NCI-H2196 (cell line): ENCODE measurements around the gene ZMIZ1.
A peak's percentile ranks its signal among the peaks of the same experiment; 100 is the strongest.

Experiments
- DNase-seq: peaks from one replicate; lab custom pipeline; 2025; ENCODE audit not compliant: unreplicated experiment; lab: John Stamatoyannopoulos, UW

Gene ZMIZ1

DNA sequence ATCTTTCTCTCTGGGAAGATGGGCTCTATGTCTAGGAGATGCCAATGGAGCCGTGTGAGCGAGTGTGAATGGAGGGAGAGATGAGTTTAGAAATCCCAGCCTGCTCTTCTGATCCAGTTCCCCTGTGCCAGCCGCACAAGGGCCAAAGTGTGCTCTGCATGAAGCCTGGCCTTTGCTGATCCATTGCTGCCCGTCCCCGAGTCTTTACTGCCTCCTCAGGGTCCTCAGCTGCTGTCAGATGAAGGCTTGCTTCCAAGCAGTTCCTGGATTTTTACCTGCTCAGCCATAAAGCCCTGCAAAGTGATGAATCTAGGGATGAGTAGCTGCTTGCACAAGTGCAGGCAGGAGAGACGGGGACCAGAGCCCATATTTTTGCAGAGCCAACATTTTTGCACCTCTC is 115.9 kb downstream of the ZMIZ1 start:
- DNase-seq = no peak

DNA sequence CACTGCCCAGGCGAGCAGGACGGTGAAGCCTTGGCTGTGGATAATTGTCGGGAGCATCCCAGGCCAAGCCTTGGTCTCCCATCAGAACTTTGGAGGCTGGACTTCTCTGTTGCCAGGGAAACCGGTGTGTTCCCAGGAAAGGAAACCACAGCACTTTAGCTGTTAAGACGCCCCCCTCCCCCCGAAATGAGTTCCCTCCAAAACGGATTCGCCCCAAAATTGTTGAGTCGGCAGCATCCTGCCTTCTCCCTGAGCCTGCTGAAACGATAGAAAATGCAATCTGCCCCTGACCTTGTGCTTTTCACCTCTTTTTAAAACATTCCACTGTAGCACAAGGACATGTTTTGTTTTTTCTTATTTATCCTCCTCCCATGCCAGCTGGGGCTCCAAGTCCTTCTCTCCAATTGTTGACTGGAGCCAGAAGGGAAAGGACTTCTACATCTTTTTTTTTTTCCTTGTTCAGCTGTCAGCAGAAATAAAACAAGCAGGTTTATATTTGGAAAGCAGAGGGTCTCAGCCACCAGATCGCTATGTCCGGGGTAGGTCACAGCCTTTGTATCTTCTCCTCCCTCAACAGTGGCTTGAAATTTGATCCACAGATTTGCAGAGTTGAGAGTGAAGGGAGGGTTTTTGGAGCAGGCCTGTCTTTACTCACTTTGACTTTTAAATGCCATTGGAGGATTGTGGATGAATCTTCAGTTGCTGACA is 116.5 kb downstream of the ZMIZ1 start:
- no peak for DNase-seq

DNA sequence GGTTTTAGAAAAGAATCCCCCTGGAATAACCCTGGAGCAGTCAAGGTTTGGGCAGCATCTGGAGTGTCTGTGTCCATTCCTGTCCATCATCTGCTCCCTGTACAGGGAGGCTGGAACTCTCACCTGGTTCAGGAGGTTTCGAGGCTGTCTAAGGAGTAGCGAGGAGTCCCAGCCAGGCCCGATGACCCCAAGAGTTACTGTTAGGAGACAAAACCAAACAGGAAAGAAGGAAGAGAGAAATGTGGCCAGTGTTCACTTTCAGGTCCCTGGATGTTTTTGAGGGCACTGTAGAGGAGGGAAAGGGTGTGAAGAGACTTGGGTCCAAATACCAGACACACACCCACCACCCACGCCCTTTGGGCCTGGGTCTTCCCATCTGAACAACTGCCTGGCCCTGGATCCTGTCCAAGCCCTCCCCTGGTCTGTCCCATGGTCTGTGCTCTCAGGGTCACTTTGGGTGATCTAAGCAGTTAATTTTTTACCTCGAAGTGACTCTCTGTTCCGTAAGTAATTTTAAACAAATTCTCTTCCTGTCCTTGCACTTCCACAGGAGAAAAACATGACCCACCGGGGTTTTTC is 117.1 kb downstream of the ZMIZ1 start:
- DNase-seq = no peak

GRCh38 chr10:79186486-79187120 is 117.8 kb downstream of the ZMIZ1 start:
- DNase-seq = no peak

DNA sequence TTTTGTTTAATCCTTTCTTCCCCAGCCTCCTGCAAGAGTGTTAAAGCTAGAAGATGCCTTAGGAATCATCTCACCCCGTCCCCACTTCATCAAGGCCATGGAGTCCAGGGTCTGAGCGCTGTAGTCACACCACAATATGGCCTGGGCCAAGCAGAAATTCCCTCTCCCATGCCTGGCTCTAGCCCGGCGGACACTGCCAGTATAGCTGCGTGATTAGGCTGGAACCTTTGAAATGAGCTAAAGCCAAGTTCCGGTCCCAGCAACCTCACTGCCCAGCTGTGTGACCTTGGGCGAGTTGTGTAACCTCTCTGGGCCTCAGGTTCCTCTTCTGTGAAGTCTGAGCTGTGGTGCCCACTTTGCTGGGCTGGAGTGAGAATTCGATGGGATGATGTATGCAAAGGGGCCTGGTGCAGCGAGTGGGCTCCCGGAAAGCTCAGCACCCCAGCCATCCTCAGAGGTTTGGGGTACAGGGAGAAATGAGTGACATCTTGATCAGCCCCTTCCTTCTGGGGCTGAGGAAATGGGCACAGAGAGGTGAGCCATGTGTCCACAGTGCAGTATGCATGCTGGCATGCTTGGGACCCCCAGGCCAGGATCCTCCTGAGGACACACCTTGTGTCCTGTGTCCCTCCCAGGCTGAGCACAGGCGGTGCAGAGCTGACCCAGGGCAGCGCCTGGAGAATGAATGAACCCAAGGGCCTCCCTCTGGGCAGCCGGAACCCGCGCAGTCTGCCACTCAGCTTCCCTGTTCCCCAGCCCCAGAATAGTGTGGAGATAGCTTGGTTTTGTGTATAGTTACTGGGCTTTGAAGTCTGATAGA is 118.6 kb downstream of the ZMIZ1 start:
- no peak for DNase-seq

- DNase-seq = no peak
Observed at GRCh38 chr10:79188154-79188965, 119.6 kb downstream of the ZMIZ1 start.

- no peak for DNase-seq
Observed at GRCh38 chr10:79189181-79189580, 120.4 kb downstream of the ZMIZ1 start.

GRCh38 chr10:79189853-79190435 is 121.2 kb downstream of the ZMIZ1 start:
- DNase-seq = no peak

- no peak for DNase-seq
Observed at GRCh38 chr10:79190740-79191261, 122.0 kb downstream of the ZMIZ1 start.

DNA sequence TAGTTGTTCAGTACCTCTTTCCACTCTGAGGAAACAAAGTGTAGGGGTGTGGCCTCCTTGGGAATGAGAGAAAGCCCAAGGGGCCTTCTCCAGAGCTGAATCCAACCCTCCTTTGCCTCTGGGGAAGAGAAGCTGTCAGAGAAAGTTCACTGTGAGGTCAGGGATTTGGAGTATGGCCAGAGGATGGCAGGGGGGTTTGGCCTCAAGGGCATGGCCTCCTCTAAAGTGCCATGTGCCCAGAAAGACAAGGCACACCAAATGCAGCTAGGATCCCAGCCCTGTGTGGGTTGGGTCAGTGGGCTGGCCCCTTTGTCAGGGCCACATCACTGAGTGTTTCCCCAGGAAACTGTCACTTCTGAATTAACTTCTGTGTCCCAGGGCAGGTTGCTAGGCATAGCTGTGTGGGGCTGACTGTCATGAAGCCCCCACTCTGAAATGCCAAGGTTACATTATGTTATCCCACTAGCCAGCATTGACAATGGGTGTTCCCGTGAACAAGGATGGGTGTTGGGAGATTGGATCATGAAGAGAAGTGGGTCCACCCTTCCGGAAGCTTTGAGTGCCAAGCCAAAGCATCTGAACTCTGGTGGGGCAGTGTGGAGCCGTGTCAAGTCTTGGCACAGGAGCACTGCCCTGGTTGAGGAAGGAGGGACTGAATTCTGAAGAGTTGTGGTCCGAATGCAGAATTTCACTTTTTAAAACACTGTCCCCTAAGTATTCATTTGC is 123.3 kb downstream of the ZMIZ1 start:
- DNase-seq = no peak

DNA sequence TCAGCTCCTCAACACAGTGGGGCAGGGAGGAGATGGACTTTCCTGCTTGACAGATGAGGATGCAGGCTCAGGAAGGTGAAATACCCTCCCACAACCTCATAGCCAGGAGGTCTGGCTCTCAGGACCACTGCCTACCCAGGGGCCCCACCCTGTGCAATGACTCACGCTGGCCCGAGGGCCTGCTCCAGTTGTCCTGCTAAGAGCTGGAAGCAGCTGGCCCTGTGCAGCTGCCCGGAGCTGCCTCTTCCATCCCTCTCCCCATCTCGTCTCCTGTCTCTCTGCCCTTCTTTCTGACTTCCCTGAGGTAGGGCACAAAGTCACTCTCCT is 123.9 kb downstream of the ZMIZ1 start:
- DNase-seq = no peak

DNA sequence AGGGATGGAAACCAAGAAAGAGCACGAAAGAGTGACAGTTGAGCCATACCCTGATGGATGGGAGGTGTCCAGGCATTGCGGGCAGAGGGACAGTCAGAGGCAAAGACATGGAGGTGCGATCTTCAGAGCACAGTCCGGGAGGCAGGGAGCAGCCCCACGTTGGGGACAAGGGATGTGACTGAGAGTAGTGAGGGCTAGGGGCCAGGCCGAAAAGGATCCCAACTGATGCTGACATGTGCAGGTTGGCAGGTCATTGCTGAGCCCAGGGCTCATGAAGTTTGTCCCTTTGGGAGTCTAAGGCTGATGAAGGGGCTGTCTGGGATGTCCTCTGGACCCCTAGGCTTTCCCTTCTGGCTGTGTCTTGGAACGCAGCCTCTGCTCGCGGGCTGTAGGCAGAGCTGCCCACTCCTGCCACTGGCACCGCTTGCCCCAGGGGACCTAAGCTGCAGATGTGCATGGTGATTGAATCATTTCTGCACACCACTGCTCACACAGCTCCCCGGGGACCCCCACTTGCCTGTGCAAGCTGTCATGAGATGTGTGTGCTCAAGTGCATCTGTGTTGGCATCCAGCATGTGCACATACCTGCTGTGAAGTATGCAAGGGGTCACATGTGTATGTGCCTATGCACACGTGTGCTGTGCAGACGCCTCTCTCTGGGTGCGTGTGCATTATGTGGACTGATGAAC is 125.1 kb downstream of the ZMIZ1 start:
- no peak for DNase-seq

DNA sequence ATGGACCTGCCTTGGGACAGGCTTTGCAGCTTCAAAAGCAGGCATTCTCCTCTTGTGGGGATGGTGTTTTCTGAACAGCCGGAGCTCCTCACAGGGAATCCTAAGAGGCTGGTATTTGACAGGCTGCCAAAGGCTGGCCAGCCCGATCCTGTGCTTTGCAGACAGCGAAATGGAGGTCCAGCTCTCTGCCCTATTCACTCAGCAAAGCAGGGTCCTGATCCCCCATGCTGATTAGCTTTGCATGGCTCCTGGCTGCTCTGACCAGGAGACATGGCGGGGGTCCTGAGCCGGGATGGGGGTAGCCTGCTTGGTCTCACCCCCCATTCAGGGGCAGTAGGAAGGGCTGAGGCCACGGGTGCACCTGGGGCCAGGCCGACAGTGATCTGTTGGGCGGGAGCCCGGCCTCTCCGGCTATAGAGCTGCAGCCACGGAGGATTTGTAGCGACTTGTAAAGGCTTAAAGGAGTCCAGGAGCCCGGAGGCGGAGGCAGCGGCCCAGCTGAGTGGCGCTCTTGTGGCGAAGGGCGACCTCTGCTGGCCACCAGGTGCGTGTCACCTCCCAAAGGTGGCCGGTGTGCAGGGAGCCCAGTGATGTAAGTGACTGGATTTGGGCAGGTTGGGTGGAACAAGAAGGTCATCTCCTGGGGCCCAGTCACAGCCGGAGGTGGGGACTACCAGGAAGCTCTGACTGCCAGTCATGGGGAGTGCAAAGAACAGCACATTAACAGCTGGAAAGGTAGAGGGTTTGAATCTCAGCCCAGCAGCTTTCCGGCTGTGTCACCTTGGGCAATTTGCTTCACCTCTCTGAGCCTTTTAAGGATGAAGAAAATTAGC is 126.5 kb downstream of the ZMIZ1 start:
- DNase-seq = peak; percentile 52

GRCh38 chr10:79196470-79197461 is 128.0 kb downstream of the ZMIZ1 start:
- peak; percentile 50 for DNase-seq

DNA sequence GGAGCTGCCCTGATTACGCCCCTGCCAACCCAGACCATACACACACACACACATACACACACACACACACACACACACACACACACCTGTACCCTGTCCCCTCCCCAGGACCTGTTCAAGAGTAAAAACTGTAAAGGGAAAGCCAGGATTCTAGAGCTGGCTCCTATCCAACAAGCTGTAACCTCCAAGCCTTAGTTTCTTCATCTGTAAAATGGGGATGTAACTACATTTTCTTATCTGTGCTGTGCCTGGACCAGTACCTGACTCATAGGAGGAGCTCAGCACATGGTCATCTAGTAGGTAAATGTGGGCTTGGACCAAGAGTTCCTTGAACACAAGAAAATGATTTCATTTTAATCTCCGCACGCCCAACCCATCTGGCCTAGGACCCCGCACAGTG is 128.8 kb downstream of the ZMIZ1 start:
- DNase-seq = no peak

- no peak for DNase-seq
Observed at GRCh38 chr10:79200346-79200745, 131.6 kb downstream of the ZMIZ1 start.

- no peak for DNase-seq
Observed at GRCh38 chr10:79201706-79202105, 132.9 kb downstream of the ZMIZ1 start.
